GM12872 (cell line): ENCODE data around the gene SNED1.

Experiments used
- TF ChIP-seq, protein P1 (sequence below): IDR thresholded peaks from 3 replicates; pipeline ENCODE4 v1.5.1; 2011; ENCODE audit warnings: low read depth, mild to moderate bottlenecking, low read length, moderate library complexity; ENCODE audit not compliant: insufficient read depth

Gene SNED1

DNA sequence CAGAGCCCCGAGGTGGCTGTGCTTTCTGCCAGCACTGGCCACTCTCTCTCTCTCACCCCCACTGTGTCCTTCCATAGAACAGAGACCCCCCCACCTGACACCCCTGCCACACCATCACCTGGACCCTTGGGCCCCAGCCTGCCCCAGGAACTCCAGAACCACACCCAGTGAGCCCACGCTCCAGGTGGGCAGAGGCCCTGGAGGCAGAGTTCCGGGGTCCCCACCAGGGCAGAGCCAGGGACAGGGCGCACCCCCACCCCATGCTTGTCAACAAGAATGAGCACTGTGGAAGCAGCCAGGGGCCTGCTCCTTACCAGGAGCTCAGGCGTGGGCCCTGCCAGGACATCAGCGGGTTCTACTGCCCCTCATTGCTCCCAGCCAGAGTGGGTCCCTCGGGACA, 136.3 kb downstream of the SNED1 start:
- TF ChIP-seq, protein P1, sequence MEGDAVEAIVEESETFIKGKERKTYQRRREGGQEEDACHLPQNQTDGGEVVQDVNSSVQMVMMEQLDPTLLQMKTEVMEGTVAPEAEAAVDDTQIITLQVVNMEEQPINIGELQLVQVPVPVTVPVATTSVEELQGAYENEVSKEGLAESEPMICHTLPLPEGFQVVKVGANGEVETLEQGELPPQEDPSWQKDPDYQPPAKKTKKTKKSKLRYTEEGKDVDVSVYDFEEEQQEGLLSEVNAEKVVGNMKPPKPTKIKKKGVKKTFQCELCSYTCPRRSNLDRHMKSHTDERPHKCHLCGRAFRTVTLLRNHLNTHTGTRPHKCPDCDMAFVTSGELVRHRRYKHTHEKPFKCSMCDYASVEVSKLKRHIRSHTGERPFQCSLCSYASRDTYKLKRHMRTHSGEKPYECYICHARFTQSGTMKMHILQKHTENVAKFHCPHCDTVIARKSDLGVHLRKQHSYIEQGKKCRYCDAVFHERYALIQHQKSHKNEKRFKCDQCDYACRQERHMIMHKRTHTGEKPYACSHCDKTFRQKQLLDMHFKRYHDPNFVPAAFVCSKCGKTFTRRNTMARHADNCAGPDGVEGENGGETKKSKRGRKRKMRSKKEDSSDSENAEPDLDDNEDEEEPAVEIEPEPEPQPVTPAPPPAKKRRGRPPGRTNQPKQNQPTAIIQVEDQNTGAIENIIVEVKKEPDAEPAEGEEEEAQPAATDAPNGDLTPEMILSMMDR, result no peak

DNA sequence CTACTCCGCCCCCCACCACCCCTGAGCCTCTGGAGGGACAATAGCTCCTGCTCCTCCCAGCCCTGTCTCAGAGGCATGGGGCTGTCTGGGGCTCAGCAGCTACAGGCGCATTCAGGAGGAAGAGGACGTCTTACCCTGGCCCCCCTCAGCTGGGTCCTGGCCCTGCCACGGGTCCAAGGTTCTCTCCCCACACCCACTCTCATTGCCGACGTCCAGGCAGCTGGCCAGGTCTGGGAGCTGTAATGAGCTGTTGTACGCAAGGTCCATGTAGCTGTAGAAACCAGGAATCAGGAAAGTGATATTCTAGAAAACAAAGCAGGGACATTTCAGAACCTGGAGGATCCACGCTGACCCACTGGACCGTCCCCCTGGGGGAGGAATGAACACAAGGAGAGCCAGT, 137.3 kb downstream of the SNED1 start:
- TF ChIP-seq, protein P1, result no peak

DNA sequence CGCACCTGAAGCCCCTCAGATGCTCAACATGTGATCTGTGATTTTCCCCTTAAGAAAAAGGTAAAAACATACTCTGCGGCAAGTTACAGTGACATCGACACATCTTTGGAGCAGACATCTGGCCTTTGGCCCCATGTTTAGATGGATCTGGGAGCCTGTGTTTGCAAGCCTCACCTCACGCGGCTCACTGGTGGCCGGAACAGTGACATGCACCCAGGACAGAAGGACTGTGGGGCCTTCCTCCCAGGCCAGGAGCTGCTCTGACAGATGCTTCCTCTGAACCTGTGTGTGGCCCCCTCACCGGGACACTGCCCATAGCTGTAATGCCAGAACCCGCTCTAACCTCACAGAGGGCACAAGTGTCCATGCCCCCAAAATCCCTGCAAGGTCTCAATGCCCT, 137.8 kb downstream of the SNED1 start:
- TF ChIP-seq, protein P1, result no peak

DNA sequence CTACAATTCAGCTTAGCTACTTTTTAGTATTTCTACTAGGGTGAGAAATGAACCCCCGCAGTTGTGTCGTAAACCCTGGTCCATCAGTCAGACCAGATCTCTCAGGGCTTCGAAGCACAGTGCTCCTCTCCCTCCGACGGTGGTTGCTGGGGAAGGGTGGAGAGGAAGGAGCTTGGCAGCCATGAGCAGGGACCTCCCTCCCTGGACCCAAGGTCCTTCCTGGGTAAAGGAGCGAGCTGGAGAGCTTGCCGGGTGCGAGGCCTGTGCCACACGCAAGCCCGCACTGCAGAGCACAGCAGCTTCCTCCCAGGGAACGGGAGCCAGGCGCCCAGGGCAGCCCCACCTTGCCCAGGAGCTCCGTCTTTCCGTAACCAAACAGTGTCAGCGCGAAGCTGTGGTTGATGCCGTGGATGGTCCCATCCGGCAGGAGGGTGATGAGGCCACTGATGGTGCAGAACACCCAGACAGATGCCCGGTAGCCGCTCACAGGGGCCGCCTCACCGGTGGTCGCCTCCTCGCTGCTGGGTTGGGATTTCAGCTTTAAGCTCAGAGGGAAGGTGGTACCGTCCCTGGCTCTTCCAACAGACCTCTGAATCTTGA, 138.3 kb downstream of the SNED1 start:
- TF ChIP-seq, protein P1, result no peak

DNA sequence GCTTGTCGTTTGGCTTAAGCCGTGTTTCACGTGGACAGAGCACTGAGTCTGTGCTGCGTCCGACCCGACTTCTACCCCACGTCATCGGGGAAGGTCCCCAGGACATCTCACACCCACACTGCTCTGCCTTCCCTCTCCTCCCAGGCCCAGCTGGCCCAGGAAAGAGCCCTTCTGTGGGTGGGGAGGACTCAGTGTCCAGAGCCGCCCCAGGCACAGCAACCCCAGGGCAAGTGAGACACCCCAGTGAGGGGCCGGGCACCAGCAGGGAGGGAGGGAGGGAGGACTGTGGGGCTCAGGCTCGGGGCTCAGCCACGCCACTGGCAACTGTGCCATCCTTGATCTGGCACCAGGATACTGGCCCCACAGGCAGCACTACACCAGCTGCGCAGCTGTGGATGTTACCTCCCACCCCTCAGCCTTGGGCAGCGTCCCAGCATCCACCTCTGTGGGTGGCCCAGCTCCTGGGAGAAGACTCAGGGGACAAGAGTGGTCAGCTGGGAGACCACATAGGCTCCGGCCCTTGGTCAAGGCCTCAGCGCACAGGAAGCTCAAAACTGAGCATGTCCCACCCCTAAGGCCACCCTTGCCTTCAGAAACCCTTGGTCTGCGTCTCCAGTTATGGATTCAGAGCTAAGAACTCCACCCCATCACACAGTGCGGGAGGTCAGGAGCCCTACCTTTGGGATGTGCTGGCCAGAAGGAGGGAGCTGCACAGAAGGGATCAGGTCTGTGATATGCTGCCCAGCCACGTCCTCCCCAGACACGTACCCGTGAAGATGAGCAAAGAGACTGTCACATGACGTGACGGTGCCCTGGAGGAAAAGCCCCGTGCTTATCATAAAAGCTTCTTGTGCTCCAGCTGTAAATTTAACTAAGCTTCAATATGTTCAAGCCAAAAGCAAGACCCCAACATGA, 139.1 kb downstream of the SNED1 start:
- TF ChIP-seq, protein P1, result no peak

DNA sequence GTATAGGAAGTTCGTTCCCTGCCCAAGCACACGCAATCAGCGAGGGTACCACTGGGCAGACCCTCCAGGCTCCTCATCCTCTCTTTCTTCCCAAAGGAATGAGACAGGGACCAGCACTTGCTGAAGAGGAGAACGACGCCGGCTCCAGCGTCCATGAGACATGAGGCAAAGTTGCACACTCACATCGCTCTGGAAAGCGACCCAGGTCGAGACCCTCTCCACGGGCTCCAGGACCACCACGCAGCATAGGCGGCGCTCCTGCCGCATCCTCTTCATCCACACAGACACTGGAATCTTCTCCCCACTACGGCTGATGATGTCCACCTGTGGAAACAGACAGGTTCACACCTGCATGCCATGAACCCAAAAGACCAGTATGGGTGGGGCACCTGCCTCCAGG, 140.1 kb downstream of the SNED1 start:
- TF ChIP-seq, protein P1, result no peak

DNA sequence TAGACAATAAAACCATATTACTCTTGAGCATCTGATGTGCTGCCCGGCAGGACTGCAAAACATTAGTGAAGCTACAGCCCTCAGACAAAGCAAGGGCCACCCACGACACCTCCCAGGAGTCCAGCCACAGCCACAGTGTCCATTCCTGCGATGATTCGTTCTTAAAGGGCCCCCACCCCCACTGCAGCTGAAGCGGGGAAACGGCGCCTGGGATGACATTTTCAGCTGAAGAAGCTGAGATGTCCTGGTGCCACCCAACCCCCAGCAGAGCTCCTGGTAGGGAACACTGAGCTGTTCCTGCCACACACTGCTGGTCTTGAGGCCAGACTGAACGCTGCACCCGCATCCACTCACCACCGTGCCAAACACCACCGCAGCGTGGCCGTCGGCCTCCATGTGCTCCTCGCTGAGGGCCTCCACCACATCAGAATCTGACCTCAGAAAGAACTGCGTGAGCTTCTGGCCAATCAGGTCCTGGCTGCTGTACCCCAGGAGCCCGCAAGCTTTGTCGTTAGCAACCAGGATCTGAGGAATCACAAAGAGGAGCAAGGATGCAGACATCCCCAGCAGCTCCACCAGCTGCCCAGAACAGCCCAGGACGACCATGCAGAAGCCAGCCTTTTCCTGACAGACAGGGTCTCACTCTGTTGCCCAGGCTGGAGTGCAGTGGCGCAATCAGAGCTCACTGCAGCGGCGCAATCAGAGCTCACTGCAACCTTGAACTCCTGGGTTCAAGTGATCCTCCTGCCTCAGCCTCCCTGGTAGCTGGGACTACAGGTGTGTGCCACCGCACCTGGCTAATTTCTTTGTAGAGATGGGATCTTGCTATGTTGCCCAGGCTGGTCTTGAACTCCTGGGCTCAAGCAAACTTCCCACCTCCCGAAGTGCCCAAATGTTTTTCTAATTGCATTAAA, 141.4 kb downstream of the SNED1 start:
- TF ChIP-seq, protein P1, result no peak
